GDM1 (cell line): ENCODE results near the gene EIF3L.

Experiments used
- DNase-seq: peaks from one replicate; lab custom pipeline; 2025; lab: John Stamatoyannopoulos, UW

EIF3L gene

DNA sequence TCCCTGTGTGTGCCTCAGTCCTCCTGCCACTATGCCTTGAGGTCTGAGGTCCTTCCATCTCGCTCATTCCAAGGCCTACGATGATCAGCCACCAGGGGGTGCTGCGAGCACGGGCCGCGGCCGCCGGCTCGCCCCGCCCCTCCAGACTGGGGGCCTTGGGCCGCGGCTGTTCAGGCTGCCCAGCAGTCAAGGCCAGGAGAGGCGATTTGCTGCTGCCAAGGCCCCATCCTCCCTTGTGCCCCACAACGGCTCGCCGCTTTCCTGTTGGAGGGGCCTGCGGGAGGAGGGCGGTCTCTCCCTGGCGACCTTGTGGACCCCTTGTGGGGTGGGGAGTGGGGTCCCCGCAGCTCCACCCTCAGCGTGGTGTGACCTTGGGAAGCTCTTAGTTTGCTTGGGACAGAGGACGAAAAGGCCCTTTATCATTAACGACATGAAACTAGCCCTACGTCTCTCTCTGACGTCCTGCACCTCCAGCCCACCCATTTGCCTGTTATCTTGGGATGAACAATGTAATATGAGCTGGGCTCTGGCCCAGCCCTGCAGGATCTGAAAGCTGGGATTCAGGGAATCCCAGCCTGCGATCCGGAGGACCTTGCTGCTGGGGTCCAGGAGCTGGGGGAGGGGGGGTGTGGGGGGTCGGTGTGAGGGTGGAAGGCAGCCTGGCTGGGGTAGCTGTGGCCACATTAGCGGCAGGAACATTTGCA is 31.4 kb upstream of the EIF3L start:
- peak; percentile 48 for DNase-seq

DNA sequence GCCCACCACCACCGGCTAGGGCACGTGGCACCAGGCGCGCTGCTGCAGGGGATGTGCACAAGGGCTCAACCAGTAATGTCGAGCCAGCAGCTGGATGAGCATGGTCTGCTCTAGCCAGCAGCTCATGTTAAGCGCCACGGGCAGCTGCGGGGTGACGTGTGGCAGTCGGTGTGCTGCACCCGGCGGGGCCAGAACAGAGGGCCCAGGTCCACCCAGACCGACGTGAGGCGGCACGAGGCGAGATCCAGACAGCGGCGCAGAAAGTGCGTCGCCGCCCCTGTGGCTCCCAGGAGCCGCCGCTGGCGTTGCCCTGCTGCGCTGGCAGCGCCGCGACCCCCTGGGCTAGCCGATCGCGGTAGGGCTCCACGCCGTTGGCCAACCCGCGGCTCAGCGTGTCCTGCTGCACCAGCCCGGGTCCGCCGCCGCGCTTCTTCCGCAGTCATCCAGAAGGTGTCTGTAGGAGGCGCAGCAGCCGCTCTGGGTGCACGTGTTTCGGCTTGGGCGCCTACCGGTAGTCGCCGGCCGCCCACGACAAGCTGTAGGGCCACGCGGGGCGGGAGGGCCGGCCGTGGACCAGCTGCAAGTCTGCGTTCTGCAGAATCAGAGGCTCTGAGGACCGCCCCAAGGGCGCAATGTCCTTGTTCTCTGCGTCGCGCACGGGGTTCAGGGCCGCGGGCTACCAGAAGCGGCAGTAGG is 30.7 kb upstream of the EIF3L start:
- DNase-seq: no peak

DNA sequence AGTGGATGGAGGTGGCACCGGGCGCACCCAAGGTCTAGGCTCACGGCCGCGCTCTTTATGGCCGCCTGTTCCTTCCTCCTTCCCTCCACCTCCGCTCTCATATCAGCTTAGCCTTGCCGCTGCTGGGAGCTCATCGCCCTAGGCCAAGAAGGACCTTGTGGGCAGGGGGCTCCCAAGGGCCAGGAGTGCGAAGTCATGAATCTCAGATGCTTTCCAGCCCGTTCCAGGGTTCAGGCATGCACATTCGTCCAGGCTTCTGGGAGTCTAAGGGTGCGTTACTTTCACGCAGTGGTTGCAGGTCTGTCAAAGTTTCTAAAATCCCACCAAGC is 30.1 kb upstream of the EIF3L start:
- no peak for DNase-seq

DNA sequence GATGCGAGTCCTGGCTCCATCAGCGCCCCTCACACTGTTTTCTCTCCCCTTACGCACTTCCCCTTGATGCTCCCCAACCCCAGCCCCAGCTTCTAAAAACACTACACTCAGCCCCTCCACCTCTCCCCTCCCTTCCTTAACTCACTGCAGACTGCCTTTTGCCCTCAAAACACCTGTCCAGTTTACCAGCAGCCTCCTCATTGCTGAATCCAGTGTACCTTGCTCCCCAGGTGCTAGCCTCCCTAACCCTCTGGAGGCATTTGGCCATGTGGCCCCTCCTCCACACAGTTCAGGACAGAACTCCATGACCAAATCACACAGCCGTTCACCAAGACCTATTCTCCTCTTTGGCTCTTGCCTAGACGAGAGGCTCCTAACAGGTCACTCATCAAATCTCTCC is 28.9 kb upstream of the EIF3L start:
- no peak for DNase-seq

DNA sequence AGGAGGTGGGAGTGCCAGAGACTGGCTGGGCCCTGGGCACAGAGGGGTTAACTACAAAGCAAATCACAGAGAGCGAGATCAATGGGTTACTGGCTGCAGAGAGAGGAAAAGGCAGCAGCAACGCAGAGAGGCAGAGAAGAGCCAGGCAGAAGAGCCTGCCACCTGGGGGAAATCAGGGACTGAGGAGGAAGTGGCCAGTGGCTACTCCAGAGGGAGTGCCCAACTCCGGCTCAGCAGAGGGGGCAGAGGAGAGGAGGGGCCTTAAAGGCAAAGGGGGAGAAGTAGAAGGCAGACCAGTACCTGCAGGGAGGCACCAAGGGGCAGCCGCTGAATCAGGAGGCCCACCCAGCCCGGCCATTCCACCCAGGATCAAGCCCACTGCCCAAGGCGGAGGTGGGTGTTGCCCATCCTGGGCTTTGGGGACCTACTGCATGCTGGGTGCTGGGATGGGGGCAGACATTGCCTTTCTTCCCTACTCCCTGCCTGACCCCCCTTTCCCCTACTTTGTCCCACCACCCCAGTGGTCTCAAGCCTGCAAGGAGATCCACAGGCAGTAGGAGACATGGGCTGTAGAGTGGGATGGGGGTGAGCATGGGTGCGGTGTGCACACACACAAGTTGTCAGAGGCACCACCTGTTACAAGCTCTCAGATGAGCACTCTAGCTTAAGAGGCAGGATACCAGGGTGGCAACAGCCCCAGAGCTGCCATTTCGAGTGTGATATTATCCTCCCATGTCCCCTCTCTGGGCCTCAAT is 27.0 kb upstream of the EIF3L start:
- no peak for DNase-seq

DNA sequence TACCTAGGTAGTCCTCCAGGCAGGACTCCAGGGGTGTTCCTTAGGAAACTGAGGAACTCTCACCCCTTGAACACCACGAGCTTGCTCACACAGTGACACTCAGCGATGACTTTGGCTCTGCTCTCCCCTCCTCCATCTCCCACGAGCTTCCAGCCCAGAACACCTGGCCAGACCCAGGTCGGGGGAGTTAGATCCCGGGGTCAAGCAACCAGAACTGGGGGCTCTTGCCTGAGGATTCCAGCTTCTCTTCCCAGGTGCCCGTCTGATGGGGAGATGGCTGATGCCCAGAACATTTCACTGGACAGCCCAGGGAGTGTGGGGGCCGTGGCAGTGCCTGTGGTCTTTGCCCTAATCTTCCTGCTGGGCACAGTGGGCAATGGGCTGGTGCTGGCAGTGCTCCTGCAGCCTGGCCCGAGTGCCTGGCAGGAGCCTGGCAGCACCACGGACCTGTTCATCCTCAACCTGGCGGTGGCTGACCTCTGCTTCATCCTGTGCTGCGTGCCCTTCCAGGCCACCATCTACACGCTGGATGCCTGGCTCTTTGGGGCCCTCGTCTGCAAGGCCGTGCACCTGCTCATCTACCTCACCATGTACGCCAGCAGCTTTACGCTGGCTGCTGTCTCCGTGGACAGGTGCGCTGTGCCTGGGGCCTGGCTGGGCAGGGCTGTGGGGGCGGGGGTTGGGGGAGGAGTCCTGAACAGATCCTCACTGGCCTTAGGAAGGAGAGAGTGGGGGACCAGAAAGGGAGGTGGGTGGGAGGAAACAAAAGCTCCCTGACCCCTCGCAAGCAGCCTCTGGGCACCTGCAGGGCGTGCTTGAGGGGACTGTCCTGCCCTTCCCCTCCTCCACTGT is 25.9 kb upstream of the EIF3L start, which contains the start of gene GALR3:
Gene GALR3, plus strand, starts transcription at position 249 of the 852 bp plus-strand sequence. Its CDS starts 25 bp downstream, at position 274.
- DNase-seq: no peak

DNA sequence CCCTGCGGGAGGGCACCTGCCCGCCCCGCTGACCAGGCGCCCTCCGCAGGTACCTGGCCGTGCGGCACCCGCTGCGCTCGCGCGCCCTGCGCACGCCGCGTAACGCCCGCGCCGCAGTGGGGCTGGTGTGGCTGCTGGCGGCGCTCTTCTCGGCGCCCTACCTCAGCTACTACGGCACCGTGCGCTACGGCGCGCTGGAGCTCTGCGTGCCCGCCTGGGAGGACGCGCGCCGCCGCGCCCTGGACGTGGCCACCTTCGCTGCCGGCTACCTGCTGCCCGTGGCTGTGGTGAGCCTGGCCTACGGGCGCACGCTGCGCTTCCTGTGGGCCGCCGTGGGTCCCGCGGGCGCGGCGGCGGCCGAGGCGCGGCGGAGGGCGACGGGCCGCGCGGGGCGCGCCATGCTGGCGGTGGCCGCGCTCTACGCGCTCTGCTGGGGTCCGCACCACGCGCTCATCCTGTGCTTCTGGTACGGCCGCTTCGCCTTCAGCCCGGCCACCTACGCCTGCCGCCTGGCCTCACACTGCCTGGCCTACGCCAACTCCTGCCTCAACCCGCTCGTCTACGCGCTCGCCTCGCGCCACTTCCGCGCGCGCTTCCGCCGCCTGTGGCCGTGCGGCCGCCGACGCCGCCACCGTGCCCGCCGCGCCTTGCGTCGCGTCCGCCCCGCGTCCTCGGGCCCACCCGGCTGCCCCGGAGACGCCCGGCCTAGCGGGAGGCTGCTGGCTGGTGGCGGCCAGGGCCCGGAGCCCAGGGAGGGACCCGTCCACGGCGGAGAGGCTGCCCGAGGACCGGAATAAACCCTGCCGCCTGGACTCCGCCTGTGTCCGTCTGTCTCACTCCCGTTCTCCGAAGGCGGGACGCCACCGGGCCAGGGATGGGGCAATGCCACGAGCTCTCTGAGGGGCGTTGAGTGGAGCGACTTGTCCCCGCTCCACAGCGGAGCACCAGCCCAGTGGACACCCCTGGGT is 24.3 kb upstream of the EIF3L start:
- no peak for DNase-seq

DNA sequence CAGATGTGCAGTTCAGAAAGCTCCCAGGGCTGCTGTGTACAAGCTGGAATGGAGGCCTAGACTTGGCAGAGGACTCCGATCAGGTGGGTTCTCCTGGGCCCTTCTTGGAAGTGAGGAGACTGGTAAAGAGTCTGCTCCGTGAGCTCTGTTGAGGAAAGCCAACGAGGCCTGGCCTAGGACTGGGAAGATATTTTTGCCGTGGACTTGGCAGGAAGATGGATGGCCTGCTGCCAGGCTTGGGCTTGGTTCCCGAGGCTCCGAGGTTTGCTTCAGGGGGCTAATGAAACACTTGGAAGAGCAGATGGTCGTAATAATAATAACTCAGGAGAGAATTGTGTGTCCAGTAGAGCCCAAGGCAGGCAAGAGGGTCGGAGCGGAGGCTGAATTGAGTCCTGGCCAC is 22.2 kb upstream of the EIF3L start:
- DNase-seq: no peak

DNA sequence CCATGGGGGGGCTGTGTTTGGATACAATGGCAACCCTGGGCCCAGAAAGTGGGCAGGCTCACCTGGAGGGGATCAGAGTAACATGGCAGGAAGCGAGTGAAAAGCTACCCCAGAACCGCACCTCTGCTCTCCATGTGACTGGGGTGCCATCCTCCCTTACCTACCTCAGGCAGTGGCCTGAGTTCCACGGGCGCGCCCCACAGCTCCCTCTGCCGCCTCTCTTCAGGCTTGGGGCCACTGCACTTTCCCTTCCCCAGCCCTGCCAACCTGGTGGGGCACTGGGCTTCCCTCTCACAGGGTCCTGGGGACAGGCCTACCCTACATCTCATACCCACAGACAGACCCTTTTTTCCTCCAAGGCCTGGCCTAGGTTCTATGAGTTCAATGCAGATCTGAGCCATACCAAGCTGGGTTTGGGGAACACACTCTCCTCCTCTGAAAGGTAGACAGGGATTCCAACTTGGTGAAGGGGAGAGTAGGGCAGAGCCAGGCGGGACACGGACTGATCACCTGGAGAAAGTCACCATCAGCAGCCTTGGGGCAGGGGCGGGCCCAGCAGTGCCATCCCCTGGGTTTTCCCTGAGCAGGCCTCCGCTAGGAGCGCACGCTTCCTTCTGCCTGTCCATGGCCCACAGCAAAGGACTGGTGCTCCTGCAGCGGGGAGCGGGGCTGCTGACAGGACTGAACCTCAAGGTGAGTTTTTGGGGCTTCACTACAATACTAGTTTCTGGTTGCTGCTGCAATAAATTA is 19.0 kb upstream of the EIF3L start:
- DNase-seq: no peak

DNA sequence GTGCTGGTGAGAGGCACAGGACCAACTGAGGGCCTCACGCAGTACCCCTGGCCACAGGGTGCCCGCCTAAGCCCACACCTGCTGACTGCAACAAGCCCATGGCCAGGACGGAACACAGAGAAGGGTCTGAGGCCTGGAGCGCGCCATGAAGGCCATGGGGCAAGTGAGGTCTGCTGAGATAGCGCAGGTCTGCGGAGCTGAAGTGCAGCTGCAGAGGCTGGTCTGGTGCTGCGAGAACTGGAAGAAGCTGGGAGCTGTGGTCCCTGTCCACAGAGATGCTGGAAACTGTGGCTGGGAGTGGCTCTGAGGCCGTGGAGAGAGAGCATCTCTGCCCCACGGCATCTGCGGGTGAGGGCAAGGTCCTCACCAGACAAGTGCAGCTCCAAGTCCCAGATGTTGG is 17.7 kb upstream of the EIF3L start:
- no peak for DNase-seq

DNA sequence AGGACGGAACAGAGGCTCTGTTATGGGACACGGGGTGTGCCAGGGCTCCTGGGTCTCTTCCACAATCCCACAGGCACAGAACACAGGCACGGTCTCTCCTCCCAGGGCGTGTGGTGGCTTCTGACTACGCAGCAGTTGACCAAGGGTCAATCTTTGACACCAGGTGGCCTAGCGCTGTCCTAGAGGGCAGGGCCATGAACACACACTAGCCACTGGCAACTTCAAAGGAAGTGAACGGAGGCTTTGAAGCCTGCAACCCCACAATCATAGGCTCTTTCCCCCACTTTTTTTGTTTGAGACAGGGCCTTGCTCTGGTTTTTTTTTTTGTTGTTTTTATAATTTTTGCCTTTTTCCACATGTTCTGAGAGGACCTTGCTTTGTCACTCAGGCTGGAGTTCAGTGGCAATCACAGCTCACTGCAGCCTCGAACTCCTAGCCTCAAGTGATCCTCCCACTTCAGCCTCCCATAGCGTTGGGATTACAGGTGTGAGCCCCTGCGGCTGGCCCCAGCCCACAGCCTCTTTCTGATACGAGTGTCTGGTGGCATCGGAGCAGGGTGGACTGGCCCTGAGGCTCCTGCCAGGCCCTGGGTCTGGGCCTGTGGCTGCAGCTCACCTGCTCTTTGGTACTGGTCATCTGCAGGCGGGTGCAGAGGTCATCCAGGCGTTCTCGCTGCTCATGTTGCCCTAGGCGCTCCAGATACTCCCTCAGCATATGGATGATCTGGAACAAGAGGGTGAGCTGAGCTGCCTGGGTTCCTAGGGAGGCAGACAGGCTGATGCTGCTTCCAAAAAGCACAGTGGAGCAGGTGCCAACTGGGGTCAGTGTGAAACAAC is 17.0 kb upstream of the EIF3L start:
- no peak for DNase-seq

DNA sequence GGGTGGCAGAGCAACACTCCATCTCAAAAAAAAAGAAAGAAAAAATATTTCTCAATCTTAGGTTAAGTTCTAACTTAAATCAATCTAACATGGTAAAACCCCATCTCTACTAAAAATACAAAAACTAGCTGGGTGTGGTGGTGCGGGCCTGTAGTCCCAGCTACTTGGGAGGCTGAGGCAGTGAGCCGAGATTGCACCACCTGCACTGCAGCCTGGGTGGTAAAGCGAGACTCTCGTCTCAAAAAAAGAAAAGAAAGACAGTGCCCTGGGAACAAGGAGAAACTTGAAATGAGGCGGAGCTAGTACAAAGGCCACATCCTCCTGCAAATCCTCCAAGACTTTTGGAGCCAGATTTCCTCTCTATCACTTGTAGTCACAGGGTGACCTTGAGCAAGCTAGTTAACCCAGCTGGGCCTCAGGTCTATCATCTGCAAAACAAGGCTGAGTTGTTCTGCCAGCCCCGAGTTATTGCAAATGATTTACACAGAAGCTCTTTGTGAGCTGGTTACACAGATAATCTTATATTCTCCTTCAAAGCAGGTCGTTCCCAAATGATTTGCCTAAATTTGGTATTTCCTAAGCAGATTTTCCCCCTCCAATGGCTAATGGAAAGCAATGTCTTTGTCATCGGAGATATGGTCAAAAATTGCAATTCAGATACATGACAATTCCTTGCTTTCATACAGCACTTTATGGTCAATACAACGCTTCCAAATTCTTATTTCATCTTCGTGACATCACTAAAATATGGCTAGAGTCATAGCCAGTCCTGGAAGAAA is 7.0 kb upstream of the EIF3L start:
- no peak for DNase-seq

DNA sequence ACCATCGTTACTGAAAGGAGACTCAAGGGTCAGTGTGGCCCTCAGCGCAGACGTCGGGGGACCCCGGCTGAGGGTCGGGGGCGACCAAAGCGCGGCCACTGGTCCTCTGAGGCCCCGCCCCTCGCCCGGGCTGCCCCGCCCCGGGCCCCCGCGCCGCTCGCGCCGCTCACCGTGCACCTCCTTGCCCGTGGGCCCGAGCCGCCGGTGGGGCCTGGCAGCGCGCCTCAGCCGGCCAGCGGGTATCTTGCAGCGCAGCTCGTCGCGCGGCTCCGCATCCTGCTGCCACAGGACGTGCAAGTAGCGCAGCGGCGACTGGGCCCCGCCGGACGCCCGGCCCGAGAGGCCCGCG is 5.5 kb upstream of the EIF3L start:
- peak; percentile 39 for DNase-seq

DNA sequence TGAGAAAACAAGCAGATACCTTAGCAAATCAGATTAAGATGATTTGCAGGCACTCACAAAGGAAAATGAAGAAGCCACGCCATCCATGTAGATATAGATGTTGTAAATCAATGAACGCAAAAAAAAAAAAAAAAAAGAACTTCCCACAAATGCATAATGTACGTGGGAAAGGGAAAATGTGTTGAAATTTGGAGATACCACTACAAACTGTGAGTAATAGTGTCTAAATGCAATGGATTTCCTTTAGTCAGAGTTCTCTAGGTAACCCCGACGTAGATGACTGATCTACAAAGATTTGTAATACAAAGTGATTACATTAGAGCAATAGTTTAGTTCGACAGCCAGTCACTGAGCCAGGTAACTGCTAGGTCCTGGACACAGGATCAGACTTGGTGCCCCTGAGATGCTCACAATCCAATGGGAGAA is 4.3 kb upstream of the EIF3L start:
- DNase-seq: no peak

DNA sequence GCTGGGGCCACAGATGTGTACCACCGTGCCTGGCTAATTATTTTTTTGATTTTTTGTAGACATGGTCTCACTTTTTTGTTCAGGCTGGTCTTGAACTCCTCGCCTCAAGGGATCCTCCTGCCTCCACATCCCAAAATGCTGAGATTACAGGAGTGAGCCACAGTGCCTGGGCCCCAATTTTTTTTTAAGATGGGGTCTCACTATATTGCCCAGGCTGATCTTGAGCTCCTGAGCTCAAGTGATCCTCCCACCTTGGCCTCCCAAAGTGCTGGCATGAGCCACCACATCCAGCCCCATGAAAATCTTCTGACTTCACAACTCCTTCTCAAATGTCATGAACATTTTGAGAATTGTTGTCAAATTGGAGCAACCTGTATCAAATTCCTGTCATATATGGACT is 2.8 kb upstream of the EIF3L start:
- DNase-seq: no peak

DNA sequence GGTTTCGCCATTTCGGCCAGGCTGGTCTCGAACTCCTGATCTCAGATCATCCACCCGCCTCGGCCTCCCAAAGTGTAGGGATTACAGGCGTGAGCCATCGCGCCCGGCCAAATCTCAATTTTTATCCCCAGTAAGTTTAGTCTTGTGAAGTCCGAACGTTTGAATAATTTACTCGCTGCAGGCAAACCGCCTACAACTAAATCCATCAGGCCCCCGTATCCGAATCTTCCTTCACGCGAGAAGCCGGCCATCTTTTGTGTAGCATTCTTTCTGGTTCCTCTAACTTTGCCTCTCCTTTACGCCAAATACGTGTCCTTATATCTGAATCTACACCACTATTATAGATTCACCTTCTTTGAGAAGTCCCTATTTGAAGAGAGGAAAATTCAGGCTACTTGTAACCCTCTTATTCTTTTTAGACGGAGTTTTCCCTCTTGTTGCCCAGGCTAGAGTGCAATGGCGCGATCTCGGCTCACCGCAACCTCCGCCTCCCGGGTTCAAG is 581 bp upstream of the EIF3L start:
- DNase-seq: no peak

DNA sequence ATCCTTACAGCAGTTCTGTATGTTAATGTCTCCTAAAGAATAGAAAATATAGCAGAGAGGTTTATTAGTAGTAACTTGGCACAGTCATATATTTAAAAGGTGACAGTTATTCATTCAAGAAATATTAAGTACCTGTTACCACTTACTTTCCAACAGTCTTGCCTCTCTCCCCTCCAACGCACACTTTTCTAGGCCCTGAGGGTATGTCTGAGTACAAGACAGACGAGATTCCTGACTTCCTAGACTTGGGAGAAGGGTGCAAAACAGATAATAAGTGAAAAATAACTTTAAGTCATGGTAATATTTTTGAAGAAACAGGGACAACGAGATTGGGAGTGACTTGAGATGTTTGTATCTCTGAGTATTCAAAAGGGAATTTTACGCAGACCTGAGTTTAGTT is 1.6 kb downstream of the EIF3L start:
- DNase-seq: no peak

DNA sequence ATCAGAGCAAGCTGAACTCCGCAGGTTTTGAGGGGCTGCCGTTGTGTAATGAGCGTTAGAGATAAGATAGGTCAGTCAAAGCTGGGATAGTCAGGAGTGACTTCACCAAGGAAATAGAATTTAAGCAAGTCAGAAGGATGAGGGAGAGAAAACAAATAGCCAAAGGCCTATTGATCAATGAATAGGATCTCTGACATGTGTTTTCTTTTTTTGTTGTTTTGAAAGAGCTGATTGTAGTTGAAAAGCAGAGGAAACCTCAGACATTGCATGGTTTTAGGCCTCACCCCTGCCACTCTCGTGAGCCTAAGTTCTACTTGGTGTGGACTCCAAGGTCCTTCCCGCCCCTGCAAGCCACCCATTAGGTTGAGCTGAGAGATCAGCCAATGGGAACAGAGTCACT is 3.2 kb downstream of the EIF3L start:
- no peak for DNase-seq

DNA sequence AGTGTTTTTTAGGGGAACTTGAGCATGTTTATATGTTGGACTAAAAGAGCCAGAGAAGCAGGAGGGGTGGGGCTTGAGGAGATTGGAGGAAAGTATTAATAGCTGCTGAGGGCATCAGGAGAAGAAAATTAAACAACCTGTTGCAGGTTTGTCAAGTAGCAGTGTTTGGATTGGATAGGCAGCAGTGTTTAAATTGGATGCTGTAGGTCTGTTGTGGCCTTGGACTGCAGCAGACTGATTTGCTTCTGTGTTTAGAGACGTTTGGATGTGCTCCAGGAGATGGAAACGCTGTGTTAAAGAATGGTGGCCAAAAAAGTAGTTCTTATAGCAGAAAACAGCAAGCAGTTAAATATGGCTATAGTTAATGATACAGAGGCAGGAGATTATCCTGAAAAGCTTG is 5.7 kb downstream of the EIF3L start:
- no peak for DNase-seq
